Subcutaneous adipose tissue (tissue), 4 donors: Measurements from ENCODE around the gene ULBP3. TPM values are rescaled to one million over a fixed set of nuclear protein-coding genes. Genes with fewer than 3 reads are reported as not detected.

Source experiments
- CTCF ChIP-seq: fragments of 450-650 bp; IDR thresholded peaks from one replicate; pipeline ENCODE4 v1.5.1; 2016; ENCODE audit warnings: low read depth, mild to moderate bottlenecking, control low read depth, antibody characterized with exemption, moderate library complexity
- total RNA-seq, 4 donors: library from RNA; depleted of rRNA; stranded (reverse); fragments of >200 nt; gene quantifications; one replicate each; pipeline ENCODE4 v1.1.0, GENCODE V29; 2016

The ULBP3 gene
- total RNA-seq, 4 donors from 2014 or later = 1.7 to 8.1 (median 6.4) TPM; not detected in 1

- no peak for TF ChIP-seq CTCF
Observed at GRCh38 chr6:150078788-150079187, 9.9 kb upstream of the ULBP3 start.

DNA sequence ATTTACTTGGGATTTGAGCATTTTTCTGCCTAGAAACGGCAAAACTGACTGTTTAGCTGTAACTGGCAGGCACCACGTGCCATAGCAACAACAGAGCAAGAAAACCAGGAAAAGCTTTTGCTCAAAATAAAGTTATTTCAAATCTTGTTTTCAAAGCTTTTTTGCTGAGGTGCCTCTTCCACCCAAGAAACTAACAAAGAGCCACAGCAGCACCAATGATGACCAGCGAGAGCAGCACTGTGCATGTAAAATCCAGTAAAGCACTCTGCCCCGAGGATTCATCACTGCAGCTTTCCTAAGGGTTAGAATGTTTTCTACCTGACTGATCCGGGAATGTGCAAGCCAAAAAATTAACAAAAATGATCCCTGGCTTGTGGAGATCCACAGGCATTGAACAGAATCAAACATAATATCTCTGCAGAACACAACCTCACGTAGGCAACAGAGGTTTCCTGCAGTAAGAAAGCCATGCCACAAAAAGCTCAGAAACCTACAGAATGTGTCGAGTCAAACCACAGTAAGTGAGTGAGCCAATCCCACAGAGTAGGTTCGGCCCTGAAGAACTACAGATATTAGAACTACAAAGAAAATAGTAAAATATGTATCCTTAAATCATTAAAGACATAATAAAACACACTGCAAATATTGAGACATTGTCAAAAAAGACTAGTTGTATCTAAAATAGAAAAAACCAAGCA, 7.4 kb upstream of the ULBP3 start:
- TF ChIP-seq CTCF = no peak

GRCh38 chr6:150075034-150075421, 6.1 kb upstream of the ULBP3 start:
- no peak for TF ChIP-seq CTCF

GRCh38 chr6:150072201-150072600, 3.3 kb upstream of the ULBP3 start:
- no peak for TF ChIP-seq CTCF

DNA sequence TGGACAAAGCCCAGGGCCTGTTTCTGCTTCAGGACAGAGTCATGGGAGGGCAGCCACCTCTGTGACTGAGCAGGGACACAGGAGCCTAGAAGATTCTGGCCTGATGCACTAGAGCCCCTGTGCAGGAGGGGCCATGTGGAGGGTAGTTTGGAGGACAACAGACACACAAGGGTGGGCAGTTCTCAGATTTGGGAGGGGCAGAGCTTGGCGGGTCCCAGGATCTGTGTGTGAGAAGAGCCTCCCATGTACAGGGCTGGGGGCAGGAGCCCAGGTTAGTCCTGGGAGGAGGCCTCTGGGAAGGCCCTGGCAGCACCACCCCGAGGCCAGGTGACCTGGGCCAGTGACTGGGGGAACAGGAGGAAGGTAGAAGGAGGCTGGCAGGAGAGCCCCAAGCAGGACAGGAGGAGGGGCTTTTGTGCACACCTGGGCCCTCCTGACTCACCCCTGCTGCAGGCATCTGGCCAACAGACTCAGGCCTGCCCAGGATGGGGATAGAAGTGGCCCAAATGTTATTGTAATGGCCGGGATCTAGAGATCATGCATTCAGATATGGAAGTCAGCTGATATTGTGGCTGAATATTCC, 1.4 kb upstream of the ULBP3 start:
- TF ChIP-seq CTCF = no peak

GRCh38 chr6:150069706-150070105, 785 bp upstream of the ULBP3 start:
- TF ChIP-seq CTCF = no peak

GRCh38 chr6:150068151-150068550, 770 bp downstream of the ULBP3 start:
- no peak for TF ChIP-seq CTCF
